Transverse colon (tissue), 4 donors: ENCODE measurements around the gene PODN.

Source experiments
- CTCF ChIP-seq, 5 experiments: fragments of 200-600 bp in 3 of 5; fragments of 450-650 bp in 2 of 5; sonication (generic) in 3 of 5; IDR thresholded peaks; 1 replicate in 2 of 5; 2 replicates in 3 of 5; pipeline ENCODE4 v1.5.1; 2016 to 2017; ENCODE audit warnings: antibody characterized with exemption in 5 of 5, inconsistent platforms in 3 of 5, mild to moderate bottlenecking in 2 of 5, moderate library complexity in 1 of 5
- EP300 ChIP-seq: sonication (generic); formaldehyde crosslinking; IDR thresholded peaks from one replicate; pipeline ENCODE4 v1.6.1; 2017; ENCODE audit warnings: antibody characterized with exemption, low read depth
- POLR2A ChIP-seq: fragments of 450-650 bp; IDR thresholded peaks from one replicate; pipeline ENCODE4 v1.6.1; 2016; ENCODE audit warnings: antibody characterized with exemption, mild to moderate bottlenecking, moderate library complexity
- POLR2AphosphoS5 ChIP-seq, 3 donors: sonication (generic); formaldehyde crosslinking; IDR thresholded peaks; one replicate each; pipeline ENCODE4 v1.6.1; 2016; ENCODE audit warnings: antibody characterized with exemption in 3 of 3

- no peak for TF ChIP-seq CTCF (IDR thresholded peaks at IDR 0.05)
- no peak for TF ChIP-seq EP300
- no peak for TF ChIP-seq POLR2A
- TF ChIP-seq POLR2AphosphoS5 (IDR thresholded peaks at IDR 0.05), result no peak
Measured at GRCh38 chr1:53048960-53049573, 12.9 kb upstream of the PODN start.
